ENCODE results near the gene TOP2B. TPM values are rescaled to one million over a fixed set of nuclear protein-coding genes. Genes with fewer than 3 reads are reported as not detected.
A peak's percentile ranks its signal among the peaks of the same experiment; 100 is the strongest.

Gene TOP2B
- total and polyA plus RNA-seq, 9 of the 15 experiments (the other 6 are each of a cell fraction or from before 2014, with no cell fraction given) = 45.3 to 186 (median 134) TPM

DNA sequence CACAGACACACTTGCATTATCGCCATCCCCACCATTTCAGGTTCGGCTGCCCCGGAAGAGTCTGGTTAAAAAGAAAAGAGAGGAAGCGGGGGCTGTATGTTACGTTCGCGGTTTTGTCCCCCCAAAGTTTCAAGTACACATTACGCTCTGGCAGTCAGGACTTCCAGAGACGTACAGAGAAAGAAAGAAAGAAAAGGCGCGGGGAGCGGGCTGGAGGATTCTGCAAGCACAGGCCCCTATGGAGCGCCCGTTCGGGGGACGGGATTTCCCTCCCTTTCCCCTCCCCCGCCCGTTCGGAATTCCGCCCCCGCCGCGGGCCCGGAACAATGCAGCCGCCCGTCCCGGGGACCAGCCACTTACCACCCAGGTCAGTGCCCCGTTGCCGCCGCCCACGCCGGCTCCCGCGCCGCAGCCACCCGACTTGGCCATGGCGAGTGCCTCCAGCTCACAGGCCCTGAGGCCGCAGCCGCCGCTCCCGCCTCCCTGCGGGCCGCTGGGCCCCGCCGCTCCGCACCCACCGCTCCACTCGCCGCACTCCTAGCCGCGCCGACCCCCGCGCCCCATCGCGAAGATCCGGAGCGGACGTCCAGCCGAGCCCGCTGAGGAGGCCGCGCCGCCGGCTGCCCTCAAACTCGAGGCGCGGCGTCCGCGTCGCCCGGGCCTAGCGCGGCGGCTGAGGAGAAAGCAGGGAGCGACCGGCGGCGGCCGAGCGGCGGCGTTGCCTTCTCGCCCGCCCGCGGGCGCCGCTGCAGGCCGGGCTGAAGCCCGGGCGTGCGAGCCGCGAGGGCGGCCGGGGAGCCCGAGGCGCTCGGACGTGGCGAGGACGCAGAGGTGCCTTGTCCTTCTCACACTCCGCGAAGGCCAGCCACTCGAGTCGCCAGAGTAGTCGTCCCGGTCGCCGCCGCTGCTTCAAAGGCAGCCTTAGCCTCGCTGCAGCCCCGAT lies 567 bp downstream of the TOP2B start (continued):
- TF ChIP-seq MCM5 (IDR thresholded peaks at IDR 0.05; ENCODE audit: low read depth) = no peak
- TF ChIP-seq TGIF2 (CRISPR knock-in tag; IDR thresholded peaks at IDR 0.05) = peak; percentile 51; the same call in 1 of the 2 replicates
- no peak for TF ChIP-seq IFI16 (CRISPR knock-in tag; IDR thresholded peaks at IDR 0.05)
- TF ChIP-seq, protein P1, sequence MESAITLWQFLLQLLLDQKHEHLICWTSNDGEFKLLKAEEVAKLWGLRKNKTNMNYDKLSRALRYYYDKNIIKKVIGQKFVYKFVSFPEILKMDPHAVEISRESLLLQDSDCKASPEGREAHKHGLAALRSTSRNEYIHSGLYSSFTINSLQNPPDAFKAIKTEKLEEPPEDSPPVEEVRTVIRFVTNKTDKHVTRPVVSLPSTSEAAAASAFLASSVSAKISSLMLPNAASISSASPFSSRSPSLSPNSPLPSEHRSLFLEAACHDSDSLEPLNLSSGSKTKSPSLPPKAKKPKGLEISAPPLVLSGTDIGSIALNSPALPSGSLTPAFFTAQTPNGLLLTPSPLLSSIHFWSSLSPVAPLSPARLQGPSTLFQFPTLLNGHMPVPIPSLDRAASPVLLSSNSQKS (CRISPR knock-in tag; IDR thresholded peaks at IDR 0.05) = no peak
- TF ChIP-seq, protein P2, sequence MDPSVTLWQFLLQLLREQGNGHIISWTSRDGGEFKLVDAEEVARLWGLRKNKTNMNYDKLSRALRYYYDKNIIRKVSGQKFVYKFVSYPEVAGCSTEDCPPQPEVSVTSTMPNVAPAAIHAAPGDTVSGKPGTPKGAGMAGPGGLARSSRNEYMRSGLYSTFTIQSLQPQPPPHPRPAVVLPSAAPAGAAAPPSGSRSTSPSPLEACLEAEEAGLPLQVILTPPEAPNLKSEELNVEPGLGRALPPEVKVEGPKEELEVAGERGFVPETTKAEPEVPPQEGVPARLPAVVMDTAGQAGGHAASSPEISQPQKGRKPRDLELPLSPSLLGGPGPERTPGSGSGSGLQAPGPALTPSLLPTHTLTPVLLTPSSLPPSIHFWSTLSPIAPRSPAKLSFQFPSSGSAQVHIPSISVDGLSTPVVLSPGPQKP (CRISPR knock-in tag; IDR thresholded peaks at IDR 0.05) = 0 out of 2 replicates have a peak, but pooled peaks have one; percentile 27
- TF ChIP-seq ZNF3 (CRISPR knock-in tag; IDR thresholded peaks at IDR 0.05) = no peak
- TF ChIP-seq ZNF830 (CRISPR knock-in tag; IDR thresholded peaks at IDR 0.05) = no peak
- TF ChIP-seq, protein P3, sequence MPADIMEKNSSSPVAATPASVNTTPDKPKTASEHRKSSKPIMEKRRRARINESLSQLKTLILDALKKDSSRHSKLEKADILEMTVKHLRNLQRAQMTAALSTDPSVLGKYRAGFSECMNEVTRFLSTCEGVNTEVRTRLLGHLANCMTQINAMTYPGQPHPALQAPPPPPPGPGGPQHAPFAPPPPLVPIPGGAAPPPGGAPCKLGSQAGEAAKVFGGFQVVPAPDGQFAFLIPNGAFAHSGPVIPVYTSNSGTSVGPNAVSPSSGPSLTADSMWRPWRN (IDR thresholded peaks at IDR 0.05; ENCODE audit: low read depth) = no peak
- no peak; the same call in 1 of the 2 replicates for TF ChIP-seq HCFC1 (IDR thresholded peaks at IDR 0.05; ENCODE audit: low read depth, low read length)
- no peak for TF ChIP-seq ZNF551 (CRISPR knock-in tag; IDR thresholded peaks at IDR 0.05)
- no peak for TF ChIP-seq TBL1XR1 (IDR thresholded peaks at IDR 0.05; ENCODE audit: low read length in 2 of 2)
- no peak; the same call in 1 of the 2 replicates for TF ChIP-seq NR1H2 (CRISPR knock-in tag; IDR thresholded peaks at IDR 0.05)
- TF ChIP-seq, protein P4, sequence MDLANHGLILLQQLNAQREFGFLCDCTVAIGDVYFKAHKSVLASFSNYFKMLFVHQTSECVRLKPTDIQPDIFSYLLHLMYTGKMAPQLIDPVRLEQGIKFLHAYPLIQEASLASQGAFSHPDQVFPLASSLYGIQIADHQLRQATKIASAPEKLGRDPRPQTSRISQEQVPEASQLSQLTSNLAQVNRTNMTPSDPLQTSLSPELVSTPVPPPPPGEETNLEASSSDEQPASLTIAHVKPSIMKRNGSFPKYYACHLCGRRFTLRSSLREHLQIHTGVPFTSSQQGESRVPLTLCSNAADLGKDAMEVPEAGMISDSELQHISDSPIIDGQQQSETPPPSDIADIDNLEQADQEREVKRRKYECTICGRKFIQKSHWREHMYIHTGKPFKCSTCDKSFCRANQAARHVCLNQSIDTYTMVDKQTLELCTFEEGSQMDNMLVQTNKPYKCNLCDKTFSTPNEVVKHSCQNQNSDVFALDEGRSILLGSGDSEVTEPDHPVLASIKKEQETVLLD (IDR thresholded peaks at IDR 0.05) = no peak
- no peak for TF ChIP-seq HDAC8 (tag; IDR thresholded peaks at IDR 0.05)
- TF ChIP-seq NFE2L1 (tag; IDR thresholded peaks at IDR 0.05; ENCODE audit: borderline replicate concordance, low read depth) = no peak
